ENCODE measurements around the gene GPD1L. TPM values are rescaled to one million over a fixed set of nuclear protein-coding genes. Genes with fewer than 3 reads are reported as not detected.

The GPD1L gene
- total RNA-seq, 5 donors from 2014 or later (not counting 1 experiment from before 2014, with no cell fraction given), result 20.2 to 26.6 (median 21.1) TPM

DNA sequence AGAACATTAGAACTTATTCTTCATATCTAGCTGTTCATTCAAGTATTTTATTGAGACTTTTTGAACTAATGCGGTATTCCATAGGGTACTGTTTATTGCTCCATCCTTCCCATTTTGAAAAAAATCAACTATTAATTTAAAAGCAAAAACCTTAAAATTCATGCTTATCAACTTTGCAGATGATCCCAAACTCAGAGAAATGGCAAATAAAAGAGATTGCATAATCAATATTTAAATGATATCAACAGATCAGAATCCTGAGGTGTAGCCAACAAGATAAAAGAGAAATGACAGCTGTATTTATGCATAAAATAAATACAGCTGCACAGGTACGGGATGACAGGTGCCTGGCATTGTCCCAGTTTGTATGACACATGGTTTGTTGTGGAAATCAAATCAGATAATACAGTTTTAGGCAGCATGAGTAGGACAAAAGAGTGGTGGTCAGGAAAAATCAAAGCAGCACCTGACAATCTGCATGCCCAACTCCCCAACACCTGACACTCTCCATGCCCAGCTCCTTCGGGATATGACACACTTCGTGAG lies 89.6 kb downstream of the GPD1L start:
- no peaks in the 10 kb centered on the region for H3K9me3 Mint-ChIP-seq
- no peak overlapping the region for H3K4me3 Mint-ChIP-seq

DNA sequence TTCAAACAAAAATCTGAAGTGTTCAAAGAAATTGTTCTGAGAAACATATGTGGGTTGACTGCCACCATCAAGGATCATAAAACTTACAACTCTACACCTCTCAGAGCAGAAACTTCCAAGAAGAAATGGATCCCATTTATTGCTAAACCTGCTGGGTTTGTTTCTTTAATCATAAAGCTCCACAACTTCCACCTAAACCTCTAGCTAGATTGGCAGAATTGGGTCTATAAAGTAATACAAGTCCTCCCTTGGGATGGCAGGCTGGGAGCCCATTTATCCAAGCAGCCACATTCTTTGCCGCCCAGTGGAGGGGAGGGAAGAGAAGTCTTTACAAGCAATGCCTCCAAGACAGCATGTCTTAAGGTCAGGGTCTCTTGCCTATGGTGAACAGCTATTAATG lies 91.6 kb downstream of the GPD1L start:
- Mint-ChIP-seq H3K27me3 (peaks cover 9 to 12% of the 10 kb centered on the region in 2 donors), H3K36me3 (no peaks in the 10 kb centered on the region), H3K27ac (no peak overlapping the region), H3K4me1 (peaks cover 0 to 2% (median 0%) of the 10 kb centered on the region in 3 donors), H3K9me3 (no peaks in the 10 kb centered on the region), H3K4me3 (no peak overlapping the region)
- Histone ChIP-seq H3K9me3 (no peaks in the 10 kb centered on the region), H3K4me1 (ENCODE audit: control insufficient read depth in 1 of 2, extremely low read depth in 1 of 2, insufficient read depth in 2 of 2, low read length in 2 of 2) (no peaks in the 10 kb centered on the region), H3K4me3 (ENCODE audit: control insufficient read depth in 1 of 2, extremely low read depth in 1 of 2, low read length in 1 of 2) (no peak overlapping the region), H3K27me3 (replicated peaks in 1 of 2; ENCODE audit: control insufficient read depth in 2 of 2, extremely low read depth in 1 of 2, insufficient read depth in 2 of 2, low read length in 1 of 2) (peaks cover 0 to 9% of the 10 kb centered on the region in 2 experiments), H3K36me3 (ENCODE audit: control insufficient read depth in 2 of 2, extremely low read depth in 1 of 2, insufficient read depth in 1 of 2, low read length in 1 of 2) (no peaks in the 10 kb centered on the region), H3K27ac (ENCODE audit: low read length) (no peak overlapping the region)
- ATAC-seq (replicated peaks in 1 of 4) (no peak), DNase-seq (no peak)
- CTCF ChIA-PET, result interaction anchor here in 1 of 2 donors (1.2 kb wide), 1 partner anchor 22 kb away, joined by 4 read pairs; no protein-coding TSS in a partner anchor
- POLR2A ChIA-PET, result no interaction called here
- WGBS (ENCODE audit: insufficient coverage), result no CpG with 5 or more reads among the region's 1 CpG

More for the DNA sequence above, 89.6 kb downstream of the GPD1L start:
- WGBS (ENCODE audit: insufficient coverage), result no CpG with 5 or more reads among the region's 4 CpGs
- CTCF ChIA-PET, result no interaction called here
- peaks cover 0 to 12% of the 10 kb centered on the region in 2 experiments for H3K27me3 ChIP-seq (replicated peaks in 1 of 2; ENCODE audit: control insufficient read depth in 2 of 2, extremely low read depth in 1 of 2, insufficient read depth in 2 of 2, low read length in 1 of 2)
- POLR2A ChIA-PET, result interaction anchor here in 1 of 2 donors (0.5 kb wide), 1 partner anchor 65 kb away, joined by 3 read pairs; no protein-coding TSS in a partner anchor
- H3K27ac ChIP-seq (ENCODE audit: low read length), result no peak overlapping the region
- H3K36me3 ChIP-seq (ENCODE audit: control insufficient read depth in 2 of 2, extremely low read depth in 1 of 2, insufficient read depth in 1 of 2, low read length in 1 of 2), result no peaks in the 10 kb centered on the region
- H3K4me3 ChIP-seq (ENCODE audit: control insufficient read depth in 1 of 2, extremely low read depth in 1 of 2, low read length in 1 of 2), result no peak overlapping the region
- no peaks in the 10 kb centered on the region for H3K4me1 ChIP-seq (ENCODE audit: control insufficient read depth in 1 of 2, extremely low read depth in 1 of 2, insufficient read depth in 2 of 2, low read length in 2 of 2)
- H3K9me3 ChIP-seq, result no peaks in the 10 kb centered on the region
- Mint-ChIP-seq H3K36me3 (no peaks in the 10 kb centered on the region), H3K4me1 (no peaks in the 10 kb centered on the region), H3K27me3 (peaks cover 8 to 13% of the 10 kb centered on the region in 2 donors), H3K27ac (no peak overlapping the region)
- ATAC-seq (replicated peaks in 1 of 4) (no peak), DNase-seq (no peak)

DNA sequence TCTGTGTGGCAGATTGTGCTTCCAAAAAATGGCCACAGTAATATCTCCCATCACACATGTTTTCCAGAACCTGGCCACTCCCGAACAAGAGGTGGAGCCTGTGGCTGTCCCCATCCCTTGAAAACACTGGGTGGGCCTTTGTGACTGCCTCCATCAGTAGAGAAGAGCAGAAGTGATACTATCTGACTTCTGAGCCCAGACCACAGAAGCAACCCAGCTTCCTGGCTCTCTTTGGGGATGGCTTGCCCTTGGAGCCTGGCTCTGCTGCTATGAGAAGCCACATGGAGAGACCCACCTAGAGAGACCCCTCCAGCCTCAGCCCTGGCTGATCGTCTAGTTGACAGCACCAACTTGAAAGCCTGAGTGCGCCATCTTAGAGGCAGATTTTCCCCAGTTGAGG lies 92.3 kb downstream of the GPD1L start:
- no peak overlapping the region for H3K27ac ChIP-seq (ENCODE audit: low read length)
- POLR2A ChIA-PET, result no interaction called here
- H3K36me3 Mint-ChIP-seq, result no peaks in the 10 kb centered on the region
- H3K4me3 ChIP-seq (ENCODE audit: control insufficient read depth in 1 of 2, extremely low read depth in 1 of 2, low read length in 1 of 2), result no peak overlapping the region
- CTCF ChIA-PET, result interaction anchor here in 1 of 2 donors (1.2 kb wide), 1 partner anchor 22 kb away, joined by 4 read pairs; no protein-coding TSS in a partner anchor
- H3K36me3 ChIP-seq (ENCODE audit: control insufficient read depth in 2 of 2, extremely low read depth in 1 of 2, insufficient read depth in 1 of 2, low read length in 1 of 2), result no peaks in the 10 kb centered on the region
- H3K9me3 ChIP-seq, result no peaks in the 10 kb centered on the region
- H3K9me3 Mint-ChIP-seq, result no peaks in the 10 kb centered on the region
- peaks cover 0 to 2% (median 0%) of the 10 kb centered on the region in 3 donors for H3K4me1 Mint-ChIP-seq
- 100% methylated on average over 1 of the region's 3 CpGs for WGBS (ENCODE audit: insufficient coverage)
- H3K27ac Mint-ChIP-seq, result no peak overlapping the region
- H3K27me3 Mint-ChIP-seq, result peaks cover 9 to 13% of the 10 kb centered on the region in 2 donors
- H3K4me3 Mint-ChIP-seq, result no peak overlapping the region
- ATAC-seq (replicated peaks in 1 of 4) (no peak), DNase-seq (no peak)
- H3K4me1 ChIP-seq (ENCODE audit: control insufficient read depth in 1 of 2, extremely low read depth in 1 of 2, insufficient read depth in 2 of 2, low read length in 2 of 2), result no peaks in the 10 kb centered on the region
- H3K27me3 ChIP-seq (replicated peaks in 1 of 2; ENCODE audit: control insufficient read depth in 2 of 2, extremely low read depth in 1 of 2, insufficient read depth in 2 of 2, low read length in 1 of 2), result peaks cover 0 to 9% of the 10 kb centered on the region in 2 experiments

DNA sequence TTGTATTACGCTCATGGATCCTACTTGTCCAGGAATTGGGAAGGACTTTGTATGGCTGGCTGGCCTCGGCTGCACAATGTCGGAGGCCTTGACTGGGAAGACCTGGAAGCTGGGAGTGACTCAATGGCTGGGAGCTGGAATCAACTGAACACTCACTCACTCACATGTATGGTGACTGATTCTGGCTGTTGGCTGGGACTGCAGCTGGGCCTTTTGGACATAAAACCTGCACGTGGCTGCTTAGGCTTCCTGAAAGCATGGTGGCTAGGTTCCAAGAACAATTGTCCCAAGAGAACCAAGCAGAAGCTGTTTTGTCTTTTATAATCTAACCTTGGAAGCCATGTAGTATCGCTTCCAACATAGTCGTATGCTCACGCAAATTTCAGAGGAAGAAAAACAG lies 94.1 kb downstream of the GPD1L start:
- CTCF ChIA-PET, result no interaction called here
- Histone ChIP-seq H3K9me3 (no peaks in the 10 kb centered on the region), H3K4me1 (ENCODE audit: control insufficient read depth in 1 of 2, extremely low read depth in 1 of 2, insufficient read depth in 2 of 2, low read length in 2 of 2) (no peaks in the 10 kb centered on the region), H3K4me3 (ENCODE audit: control insufficient read depth in 1 of 2, extremely low read depth in 1 of 2, low read length in 1 of 2) (no peak overlapping the region), H3K27me3 (replicated peaks in 1 of 2; ENCODE audit: control insufficient read depth in 2 of 2, extremely low read depth in 1 of 2, insufficient read depth in 2 of 2, low read length in 1 of 2) (peaks cover 0 to 9% of the 10 kb centered on the region in 2 experiments), H3K36me3 (ENCODE audit: control insufficient read depth in 2 of 2, extremely low read depth in 1 of 2, insufficient read depth in 1 of 2, low read length in 1 of 2) (no peaks in the 10 kb centered on the region), H3K27ac (ENCODE audit: low read length) (no peak overlapping the region)
- Mint-ChIP-seq H3K36me3 (no peaks in the 10 kb centered on the region), H3K27ac (no peak overlapping the region), H3K27me3 (peaks cover 9 to 13% of the 10 kb centered on the region in 2 donors), H3K9me3 (no peaks in the 10 kb centered on the region), H3K4me3 (no peak overlapping the region), H3K4me1 (peaks cover 0 to 2% (median under 1%) of the 10 kb centered on the region in 3 donors)
- WGBS (ENCODE audit: insufficient coverage), result 82% methylated on average over 4 of the region's 7 CpGs
- DNase-seq (no peak), ATAC-seq (replicated peaks in 1 of 4) (no peak)
- POLR2A ChIA-PET, result no interaction called here

DNA sequence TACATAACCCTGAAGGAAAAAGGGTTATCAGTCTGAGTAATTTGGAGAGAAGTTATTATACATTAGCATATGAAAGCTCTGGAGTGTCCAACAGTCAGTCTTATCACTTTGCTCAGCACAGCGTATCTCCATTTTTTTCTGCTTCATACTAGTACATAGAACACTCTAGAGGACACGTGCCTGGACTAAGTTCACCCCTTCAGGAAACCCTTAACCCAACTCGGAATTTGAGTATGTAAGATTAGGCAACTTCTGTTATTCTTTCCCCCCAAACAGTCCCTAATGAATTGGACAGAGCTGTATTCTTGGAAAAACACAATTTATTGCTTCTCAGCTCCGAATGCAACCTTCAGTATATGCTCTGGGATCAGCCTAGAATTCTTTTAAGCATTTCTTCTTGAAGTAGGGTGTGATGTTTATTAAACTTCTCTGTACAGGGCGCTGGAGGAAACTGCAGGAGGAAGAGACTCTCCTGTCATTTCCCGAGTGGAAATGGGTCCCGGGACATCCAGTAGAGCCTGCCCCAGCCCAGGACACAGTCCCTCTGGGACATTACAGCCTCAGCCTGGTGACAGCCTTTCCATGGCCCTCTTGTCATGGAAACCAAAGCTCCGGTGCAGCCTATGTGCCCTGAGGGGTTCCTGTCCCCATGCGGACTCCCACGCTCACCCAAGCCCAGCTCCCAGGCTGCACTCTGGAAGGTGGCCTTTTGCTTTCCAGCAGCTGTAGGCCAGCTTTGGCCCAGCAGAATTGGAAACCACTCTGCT lies 94.8 kb downstream of the GPD1L start:
- Mint-ChIP-seq H3K9me3 (no peaks in the 10 kb centered on the region), H3K36me3 (no peaks in the 10 kb centered on the region), H3K27me3 (peaks cover 9 to 11% of the 10 kb centered on the region in 2 donors), H3K27ac (no peak overlapping the region), H3K4me3 (no peak overlapping the region), H3K4me1 (peaks cover 0 to 5% (median 2%) of the 10 kb centered on the region in 3 donors)
- ChIA-PET POLR2A (no interaction called here), CTCF (no interaction called here)
- Histone ChIP-seq H3K4me1 (ENCODE audit: control insufficient read depth in 1 of 2, extremely low read depth in 1 of 2, insufficient read depth in 2 of 2, low read length in 2 of 2) (no peaks in the 10 kb centered on the region), H3K27ac (ENCODE audit: low read length) (no peak overlapping the region), H3K36me3 (ENCODE audit: control insufficient read depth in 2 of 2, extremely low read depth in 1 of 2, insufficient read depth in 1 of 2, low read length in 1 of 2) (no peaks in the 10 kb centered on the region), H3K4me3 (ENCODE audit: control insufficient read depth in 1 of 2, extremely low read depth in 1 of 2, low read length in 1 of 2) (no peak overlapping the region), H3K27me3 (replicated peaks in 1 of 2; ENCODE audit: control insufficient read depth in 2 of 2, extremely low read depth in 1 of 2, insufficient read depth in 2 of 2, low read length in 1 of 2) (peaks cover 0 to 9% of the 10 kb centered on the region in 2 experiments), H3K9me3 (no peaks in the 10 kb centered on the region)
- WGBS (ENCODE audit: insufficient coverage), result 85% methylated on average over 7 of the region's 10 CpGs
- DNase-seq (no peak), ATAC-seq (replicated peaks in 1 of 4) (no peak)

DNA sequence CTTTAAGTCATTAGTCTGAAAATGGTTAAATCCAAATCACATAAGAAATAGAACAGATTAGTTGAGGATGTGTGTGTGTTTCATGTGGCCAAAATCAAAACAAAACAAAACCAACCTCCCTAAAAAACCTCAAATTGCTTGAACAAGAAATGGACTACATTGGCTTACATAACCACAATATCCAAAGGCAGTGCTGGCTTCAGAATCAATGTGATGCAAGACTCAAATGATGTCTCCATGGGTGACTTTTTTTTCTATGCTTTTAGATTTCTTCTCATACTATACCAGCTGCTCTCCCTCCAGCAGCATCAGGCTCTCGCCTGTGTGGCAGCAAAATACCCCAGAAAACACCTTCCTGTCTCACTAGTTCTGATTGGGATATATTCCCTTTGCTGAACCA lies 96.1 kb downstream of the GPD1L start:
- Mint-ChIP-seq H3K27me3 (peaks cover 7 to 9% of the 10 kb centered on the region in 2 donors), H3K9me3 (no peaks in the 10 kb centered on the region), H3K4me1 (peaks cover 0 to 5% (median 2%) of the 10 kb centered on the region in 3 donors), H3K36me3 (no peaks in the 10 kb centered on the region), H3K4me3 (no peak overlapping the region), H3K27ac (no peak overlapping the region)
- peaks cover 0 to 9% of the 10 kb centered on the region in 2 experiments for H3K27me3 ChIP-seq (replicated peaks in 1 of 2; ENCODE audit: control insufficient read depth in 2 of 2, extremely low read depth in 1 of 2, insufficient read depth in 2 of 2, low read length in 1 of 2)
- no peak overlapping the region for H3K27ac ChIP-seq (ENCODE audit: low read length)
- CTCF ChIA-PET, result no interaction called here
- no peak overlapping the region for H3K4me3 ChIP-seq (ENCODE audit: control insufficient read depth in 1 of 2, extremely low read depth in 1 of 2, low read length in 1 of 2)
- WGBS (ENCODE audit: insufficient coverage), result no CpG with 5 or more reads among the region's 1 CpG
- no peaks in the 10 kb centered on the region for H3K4me1 ChIP-seq (ENCODE audit: control insufficient read depth in 1 of 2, extremely low read depth in 1 of 2, insufficient read depth in 2 of 2, low read length in 2 of 2)
- POLR2A ChIA-PET, result no interaction called here
- H3K9me3 ChIP-seq, result no peaks in the 10 kb centered on the region
- DNase-seq (no peak), ATAC-seq (replicated peaks in 1 of 4) (no peak)
- H3K36me3 ChIP-seq (ENCODE audit: control insufficient read depth in 2 of 2, extremely low read depth in 1 of 2, insufficient read depth in 1 of 2, low read length in 1 of 2), result no peaks in the 10 kb centered on the region

All from T-cell (primary cell).